HG03432 (cell line): ENCODE measurements around the gene SLC38A1.

ENCODE experiments used
- ATAC-seq: cut with Tn5 transposase; IDR thresholded peaks from one replicate; pipeline ENCODE4 v1.9.1; 2021; ENCODE audit warnings: mild to moderate bottlenecking, moderate library complexity; ENCODE audit not compliant: unreplicated experiment

The SLC38A1 gene

GRCh38 chr12:46234000-46234399 is 34.8 kb downstream of the SLC38A1 start:
- no peak for ATAC-seq

DNA sequence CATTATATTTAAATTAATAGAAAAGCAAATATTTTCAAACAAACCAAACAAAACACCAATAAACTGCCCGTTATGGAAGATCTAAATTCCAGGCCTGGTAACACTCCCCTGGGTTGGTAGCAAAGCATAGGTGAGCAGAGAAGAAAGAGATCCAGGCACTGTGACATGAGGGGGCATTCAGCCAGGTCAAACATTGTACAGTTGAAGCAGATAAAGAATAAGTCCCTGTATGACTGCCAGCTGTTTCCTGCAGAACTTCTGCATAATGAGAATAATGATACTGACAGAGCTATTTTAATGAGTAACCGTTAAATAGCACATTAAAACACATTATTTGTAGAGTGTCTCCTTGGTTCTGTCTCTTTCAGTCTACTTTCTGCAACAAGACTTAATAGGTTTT is 35.4 kb downstream of the SLC38A1 start:
- no peak for ATAC-seq

DNA sequence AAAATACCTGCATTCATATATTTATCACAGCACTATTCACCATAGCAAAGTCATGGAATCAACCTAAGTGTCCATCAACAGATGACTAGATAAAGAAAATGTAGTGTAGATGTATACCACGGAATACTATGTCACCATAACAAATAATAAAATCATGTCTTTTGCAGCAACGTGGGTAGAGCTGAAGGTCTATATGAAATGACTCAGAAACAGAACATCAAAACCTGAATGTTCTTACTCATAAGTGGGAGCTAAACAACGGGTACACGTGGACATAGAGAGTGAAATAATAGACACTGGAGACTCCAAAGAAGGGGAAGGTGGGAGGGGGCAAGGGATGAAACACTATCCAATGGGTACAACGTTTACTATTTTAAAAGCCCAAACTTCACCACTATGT is 37.9 kb downstream of the SLC38A1 start:
- no peak for ATAC-seq

GRCh38 chr12:46230306-46230705 is 38.5 kb downstream of the SLC38A1 start:
- ATAC-seq: no peak

DNA sequence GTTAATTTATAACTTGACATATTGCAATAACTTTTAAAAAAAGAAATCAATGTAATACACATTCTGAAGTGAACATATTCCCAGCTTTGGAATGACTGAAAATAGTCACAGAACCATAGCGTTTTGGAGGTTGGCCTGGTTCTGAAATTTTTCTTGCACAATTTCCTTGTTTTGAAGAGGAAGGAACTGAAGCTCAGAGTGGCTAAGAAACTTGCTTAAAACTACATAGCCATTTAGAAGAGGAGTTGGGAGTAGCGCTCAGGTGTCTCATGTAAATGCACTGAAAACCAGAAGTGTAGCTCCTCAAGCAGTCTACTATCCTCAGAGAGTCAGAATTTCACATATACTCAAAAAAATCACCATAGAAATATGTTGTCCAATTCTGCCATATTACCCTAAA is 41.2 kb downstream of the SLC38A1 start:
- no peak for ATAC-seq

GRCh38 chr12:46224386-46224785 is 44.5 kb downstream of the SLC38A1 start:
- ATAC-seq: no peak

- ATAC-seq: no peak
These were observed 45.8 kb downstream of the SLC38A1 start for GRCh38 chr12:46223047-46223446.

- no peak for ATAC-seq
These were observed 46.2 kb downstream of the SLC38A1 start for GRCh38 chr12:46222636-46223035.

- no peak for ATAC-seq
These were observed 47.4 kb downstream of the SLC38A1 start for GRCh38 chr12:46221255-46222128.

- no peak for ATAC-seq
These were observed 48.8 kb downstream of the SLC38A1 start for GRCh38 chr12:46219877-46220655.

- ATAC-seq: no peak
These were observed 49.5 kb downstream of the SLC38A1 start for GRCh38 chr12:46219132-46219876.

DNA sequence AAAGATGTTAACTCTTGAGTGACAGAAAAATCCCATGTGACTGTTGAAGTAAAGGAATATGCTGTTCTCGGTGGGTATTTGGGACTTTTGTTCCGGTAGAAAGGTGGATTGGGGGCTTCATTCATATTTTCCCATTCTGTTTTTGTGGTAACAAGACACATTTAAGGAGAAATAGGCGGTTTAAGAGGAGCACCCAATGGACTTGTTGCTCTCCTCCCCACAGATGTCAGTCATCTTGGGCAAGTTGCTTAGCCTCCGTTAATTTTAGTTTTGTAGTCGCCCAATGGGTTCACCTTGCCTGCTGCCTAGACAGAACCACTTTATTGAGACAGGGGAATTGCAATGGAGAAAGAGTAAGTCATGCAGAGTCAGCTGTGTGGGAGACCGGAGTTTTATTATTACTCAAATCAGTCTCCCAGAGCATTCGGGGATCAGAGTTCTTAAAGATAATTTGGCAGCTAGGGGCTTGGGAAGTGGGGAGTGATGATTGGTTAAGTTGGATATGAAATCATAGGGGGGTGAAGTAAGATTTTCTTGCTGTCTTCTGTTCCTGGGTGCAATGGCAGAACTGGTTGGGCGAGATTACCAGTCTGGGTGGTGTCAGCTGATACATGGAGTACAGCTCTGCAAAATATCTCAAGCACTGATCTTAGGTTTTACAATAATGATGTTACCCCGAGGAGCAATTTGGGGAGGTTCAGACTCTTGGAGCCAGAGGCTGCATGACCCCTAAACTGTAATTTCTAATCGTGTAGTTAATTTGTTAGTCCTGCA is 50.3 kb downstream of the SLC38A1 start:
- no peak for ATAC-seq

DNA sequence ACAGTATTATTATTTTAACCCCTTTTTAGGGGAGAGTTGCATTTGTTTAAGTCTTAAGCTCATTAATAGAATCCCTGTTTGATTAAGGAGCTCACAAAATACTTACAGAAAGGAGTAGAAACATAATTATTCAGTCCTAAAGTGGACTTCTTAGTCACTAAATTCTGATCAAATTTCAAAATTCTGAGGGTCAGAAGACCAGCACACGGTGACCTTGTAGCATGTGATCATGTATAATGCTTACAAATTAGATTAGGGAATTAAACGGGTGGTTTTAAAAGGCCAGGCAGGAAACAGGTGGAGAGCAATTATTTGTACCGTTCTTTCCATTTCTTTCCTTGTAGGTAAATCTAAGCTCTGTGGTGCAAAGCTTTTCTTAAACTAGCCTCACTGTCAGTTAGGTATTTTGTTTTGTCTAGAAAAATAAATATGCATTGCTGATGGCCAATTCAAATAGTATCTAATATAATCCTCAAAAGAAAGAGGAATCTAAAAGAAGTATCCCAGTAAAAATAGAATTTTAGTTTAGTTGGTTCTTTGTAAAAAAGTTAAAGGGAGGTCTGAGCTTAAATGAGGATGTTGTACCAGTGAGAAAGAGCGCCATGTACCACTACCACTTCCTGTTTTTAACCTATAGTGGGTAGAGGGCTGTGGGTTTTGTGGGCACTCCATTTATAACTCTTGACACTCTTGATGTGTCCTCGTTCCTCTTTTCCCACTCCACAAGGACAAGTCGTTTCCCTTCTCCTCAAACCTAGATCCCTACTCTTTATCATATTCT is 51.1 kb downstream of the SLC38A1 start:
- ATAC-seq: peak; percentile 69

- ATAC-seq: peak; percentile 68
These were observed 54.0 kb downstream of the SLC38A1 start for GRCh38 chr12:46214668-46215436.

DNA sequence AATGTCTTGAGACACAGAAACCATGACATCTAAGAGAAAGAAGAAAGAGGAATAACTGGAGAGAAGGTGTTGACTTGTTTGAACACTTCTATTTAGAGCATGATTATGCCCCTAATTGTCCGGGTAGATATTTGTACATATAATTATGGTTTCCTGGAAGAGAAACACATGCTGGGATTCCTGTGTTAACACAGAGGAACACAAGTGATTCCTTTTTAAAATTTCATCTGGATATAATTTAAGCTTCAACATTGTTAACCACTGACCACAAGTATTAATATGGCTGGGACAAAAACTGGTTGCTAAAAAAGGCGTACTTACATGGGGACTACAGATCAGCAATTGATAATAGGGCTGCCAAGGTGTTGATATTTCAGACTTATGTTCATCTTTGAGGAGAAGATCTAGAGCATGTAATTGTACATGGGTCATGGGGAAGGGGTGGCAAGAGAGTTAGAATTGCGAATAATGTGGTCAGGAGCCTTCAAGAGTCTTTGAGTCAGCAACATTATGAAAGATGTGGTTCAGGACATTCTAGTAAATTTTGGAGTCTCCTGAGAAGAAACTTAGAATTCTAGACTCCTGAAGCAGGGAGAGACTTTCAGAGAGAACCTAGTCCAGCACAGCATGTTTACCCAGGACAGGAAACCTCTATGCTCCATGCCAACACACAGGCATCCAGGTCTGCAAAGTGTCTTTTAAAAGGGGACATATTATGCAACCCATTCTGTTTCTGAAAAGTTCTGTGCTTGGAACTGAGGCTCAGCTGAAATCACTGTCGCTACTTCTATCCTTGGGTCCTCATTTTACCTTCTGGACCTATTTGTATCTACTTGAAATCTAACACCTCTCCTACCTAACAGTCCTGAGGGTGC is 56.5 kb downstream of the SLC38A1 start:
- ATAC-seq: no peak

DNA sequence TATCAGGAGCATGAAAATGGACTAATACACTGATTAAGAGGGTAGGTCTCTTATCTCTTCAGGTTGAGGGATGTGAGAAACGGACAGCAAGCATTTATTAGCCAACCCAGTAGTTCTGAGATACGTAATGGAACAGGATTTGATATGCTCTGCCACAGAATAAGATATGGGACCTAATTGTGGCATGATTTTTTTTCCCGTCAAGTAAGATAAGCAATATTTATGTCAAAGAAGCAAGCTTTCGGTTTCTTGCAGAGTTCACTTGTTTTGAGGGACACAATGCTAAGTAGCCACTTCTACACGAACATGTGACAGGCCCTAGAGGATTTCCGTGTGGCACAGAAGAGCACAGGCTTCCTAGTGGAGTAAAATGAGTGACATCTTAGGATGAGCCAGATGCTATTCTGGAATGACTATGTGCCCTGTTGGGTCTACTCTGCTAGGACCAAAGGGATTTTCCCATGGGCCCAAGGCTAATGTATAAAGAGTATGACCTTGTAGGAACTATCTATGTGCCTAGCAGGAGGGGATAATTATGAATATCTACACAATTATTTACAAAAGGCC is 57.9 kb downstream of the SLC38A1 start:
- ATAC-seq: no peak

GRCh38 chr12:46209914-46210872 is 58.6 kb downstream of the SLC38A1 start:
- ATAC-seq: peak; percentile 78
